Ovary (tissue), 9 donors: ENCODE measurements around the gene TPK1. TPM values are rescaled to one million over a fixed set of nuclear protein-coding genes. Genes with fewer than 3 reads are reported as not detected.
"Not testable (repeated sequence)": the region's sequence is repeated elsewhere in the genome, so short reads cannot be mapped to it uniquely, and the experiment has no call there.

Experiments used
- DNase-seq, 5 donors: peaks; one replicate each; pipeline ENCODE4 v3.0.0-alpha.2; 2019 to 2020
- H3K27ac ChIP-seq, 2 donors: fragments of 200-600 bp; one replicate each; pipeline versions ENCODE4 v1.5.1 to v1.8.0; 2019 to 2022
- H3K27me3 ChIP-seq: fragments of 200-600 bp; one replicate; pipeline ENCODE4 v1.8.0; 2022
- H3K36me3 ChIP-seq: fragments of 200-600 bp; sonication (generic); one replicate; pipeline ENCODE4 v1.5.1; 2019
- H3K4me1 ChIP-seq: one replicate; pipeline ENCODE4 v1.8.1; 2013; ENCODE audit warnings: mild to moderate bottlenecking, moderate library complexity; ENCODE audit not compliant: insufficient read depth
- H3K4me3 ChIP-seq: fragments of 200-600 bp; sonication (generic); one replicate; pipeline ENCODE4 v1.5.1; 2017
- H3K9me3 ChIP-seq, 2 donors: fragments of 200-600 bp in 1 of 2; sonication (generic) in 1 of 2; one replicate each; pipeline versions ENCODE4 v1.5.1 to v1.8.1; 2013 to 2019; ENCODE audit warnings: mild to moderate bottlenecking in 1 of 2, moderate library complexity in 1 of 2
- EP300 ChIP-seq: sonication (generic); formaldehyde crosslinking; IDR thresholded peaks from one replicate; pipeline ENCODE4 v1.6.1; 2017; ENCODE audit warnings: antibody characterized with exemption
- POLR2A ChIP-seq: fragments of 450-650 bp; IDR thresholded peaks from one replicate; pipeline ENCODE4 v1.6.1; 2017; ENCODE audit warnings: antibody characterized with exemption, mild to moderate bottlenecking, moderate library complexity
- WGBS, 3 donors: extraction: QIAGEN DNeasy Blood & Tissue Kit in 1 of 3; methylation state at CpG; one replicate each; pipeline versions ENCODE4 v1.1.5 to v1.1.7; 2013 to 2017; 5-methylcytosine and 5-hydroxymethylcytosine counted together
- intact Hi-C, 4 donors: fragments of 100-400 bp; cut with DNase I; formaldehyde crosslinking; loops; one replicate each; pipeline versions ENCODE4 v1.11.0 to v1.15.1; 2022 to 2023
- polyA plus RNA-seq, 2 donors: library from polyadenylated mRNA; stranded (reverse); fragments of 200-250 nt in 1 of 2; fragments of 350-450 nt in 1 of 2; fragmentation: Illumina TruSeq in 1 of 2; extraction: RNeasy Lipid Tissue Mini Kit (QIAGEN cat#74804) in 1 of 2; gene quantifications; one replicate each; pipeline ENCODE4 v1.2.3, GENCODE V29; 2013 to 2014
- total RNA-seq, 7 donors: library from RNA; depleted of rRNA in 2 of 7; stranded (reverse); fragments of >200 nt in 2 of 7; fragmentation: NEBNext Ultra II Directional in 3 of 7; extraction: Animal tissue kit (Norgen Biotek cat#: 25700) in 3 of 7; gene quantifications; one replicate each; pipeline versions ENCODE4 v1.1.0 to v1.2.4, GENCODE V29; 2016 to 2023
- TF ChIP-seq, protein P1 (sequence below), 3 donors: fragments of 450-650 bp in 2 of 3; fragments of 200-600 bp in 1 of 3; IDR thresholded peaks; one replicate each; pipeline versions ENCODE4 v1.5.1 to v1.8.0; 2016 to 2022; ENCODE audit warnings: antibody characterized with exemption in 3 of 3, mild to moderate bottlenecking in 1 of 3
- donor health status: DM: no; HTN: no; CAD: no; lungs with moderate emphysema.
- donor health status: DM: no; HTN: no; CAD: no.
- donor health status: Bipolar disorder and iron deficiency.
- donor health status: DM: yes; HTN: yes; CAD: no.
- donor health status: DM: no; HTN: no; CAD: no.
- donor health status: DM: yes; HTN: yes; CAD: no.

TPK1 gene
- total and polyA plus RNA-seq, 9 donors = 3.2 to 13.1 (median 4.6) TPM

DNA sequence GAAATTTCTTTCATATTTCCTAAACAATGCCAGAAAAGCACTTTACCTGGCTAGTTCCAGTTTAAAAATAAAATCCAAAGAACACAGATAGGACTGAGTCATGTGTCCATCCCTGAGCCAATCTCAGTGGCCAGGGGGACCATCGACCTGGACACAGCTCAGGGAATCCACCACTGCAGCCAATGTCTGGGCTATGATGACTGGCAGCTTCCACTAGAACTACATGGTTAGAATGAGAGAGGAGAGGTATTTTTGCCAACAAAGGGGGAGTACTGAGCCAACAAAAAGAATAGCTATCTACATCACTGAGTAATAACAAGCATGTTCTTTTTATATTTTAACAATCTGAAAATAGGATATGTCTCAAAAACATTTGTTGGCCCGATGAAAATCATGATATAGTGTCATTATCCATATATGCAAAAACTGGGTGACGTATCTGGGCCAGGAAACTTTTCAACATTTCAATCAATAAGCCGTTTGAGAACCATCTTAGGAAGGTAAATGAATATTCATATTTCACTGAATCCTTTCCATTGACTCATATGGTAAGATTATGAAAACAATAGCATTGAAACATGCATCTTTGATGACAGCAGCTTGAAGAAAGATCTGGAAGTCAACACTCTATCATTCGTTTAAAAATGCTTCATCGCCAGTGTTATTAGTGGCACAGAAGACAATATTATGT lies 104.0 kb downstream of the TPK1 start:
- no peak overlapping the region for H3K27ac ChIP-seq
- intact Hi-C loops = no loop called here
- no peaks in the 10 kb centered on the region for H3K36me3 ChIP-seq
- H3K4me1 ChIP-seq = no peaks in the 10 kb centered on the region
- WGBS, 3 donors = 90 to 92% (median 90%) methylated on average over 6 of the region's 6 CpGs
- DNase-seq = no peak
- no peak for TF ChIP-seq POLR2A
- no peak overlapping the region for H3K4me3 ChIP-seq
- H3K27me3 ChIP-seq = no peaks in the 10 kb centered on the region
- no peaks in the 10 kb centered on the region for H3K9me3 ChIP-seq

DNA sequence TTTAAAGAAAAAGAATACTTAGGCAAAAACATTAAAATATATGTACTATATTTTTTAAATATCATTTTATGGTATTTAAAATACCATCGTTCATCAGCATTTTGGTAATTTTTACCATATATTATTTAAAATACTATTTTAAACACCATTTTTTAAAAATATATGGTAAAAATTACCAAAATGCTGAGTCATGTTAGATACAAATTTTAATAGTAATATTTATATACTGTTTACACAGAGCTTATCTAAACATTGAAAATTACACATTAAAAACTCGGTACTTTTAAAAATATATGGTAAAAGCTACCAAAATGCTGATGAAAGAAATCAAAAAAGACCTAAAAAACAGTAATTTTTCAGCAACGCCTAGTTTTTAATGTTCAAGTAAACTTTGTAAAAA lies 105.6 kb downstream of the TPK1 start:
- H3K27ac ChIP-seq = no peak overlapping the region
- DNase-seq = no peak
- H3K4me1 ChIP-seq = no peaks in the 10 kb centered on the region
- H3K9me3 ChIP-seq = no peaks in the 10 kb centered on the region
- intact Hi-C loops = no loop called here
- H3K36me3 ChIP-seq = no peaks in the 10 kb centered on the region
- 82 to 87% (median 86%) methylated on average over 3 of the region's 3 CpGs for WGBS, 3 donors
- TF ChIP-seq POLR2A (no peak), EP300 (no peak)
- TF ChIP-seq, protein P1, sequence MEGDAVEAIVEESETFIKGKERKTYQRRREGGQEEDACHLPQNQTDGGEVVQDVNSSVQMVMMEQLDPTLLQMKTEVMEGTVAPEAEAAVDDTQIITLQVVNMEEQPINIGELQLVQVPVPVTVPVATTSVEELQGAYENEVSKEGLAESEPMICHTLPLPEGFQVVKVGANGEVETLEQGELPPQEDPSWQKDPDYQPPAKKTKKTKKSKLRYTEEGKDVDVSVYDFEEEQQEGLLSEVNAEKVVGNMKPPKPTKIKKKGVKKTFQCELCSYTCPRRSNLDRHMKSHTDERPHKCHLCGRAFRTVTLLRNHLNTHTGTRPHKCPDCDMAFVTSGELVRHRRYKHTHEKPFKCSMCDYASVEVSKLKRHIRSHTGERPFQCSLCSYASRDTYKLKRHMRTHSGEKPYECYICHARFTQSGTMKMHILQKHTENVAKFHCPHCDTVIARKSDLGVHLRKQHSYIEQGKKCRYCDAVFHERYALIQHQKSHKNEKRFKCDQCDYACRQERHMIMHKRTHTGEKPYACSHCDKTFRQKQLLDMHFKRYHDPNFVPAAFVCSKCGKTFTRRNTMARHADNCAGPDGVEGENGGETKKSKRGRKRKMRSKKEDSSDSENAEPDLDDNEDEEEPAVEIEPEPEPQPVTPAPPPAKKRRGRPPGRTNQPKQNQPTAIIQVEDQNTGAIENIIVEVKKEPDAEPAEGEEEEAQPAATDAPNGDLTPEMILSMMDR (IDR thresholded peaks at IDR 0.05) = no peak
- H3K4me3 ChIP-seq = no peak overlapping the region
- H3K27me3 ChIP-seq = no peaks in the 10 kb centered on the region

DNA sequence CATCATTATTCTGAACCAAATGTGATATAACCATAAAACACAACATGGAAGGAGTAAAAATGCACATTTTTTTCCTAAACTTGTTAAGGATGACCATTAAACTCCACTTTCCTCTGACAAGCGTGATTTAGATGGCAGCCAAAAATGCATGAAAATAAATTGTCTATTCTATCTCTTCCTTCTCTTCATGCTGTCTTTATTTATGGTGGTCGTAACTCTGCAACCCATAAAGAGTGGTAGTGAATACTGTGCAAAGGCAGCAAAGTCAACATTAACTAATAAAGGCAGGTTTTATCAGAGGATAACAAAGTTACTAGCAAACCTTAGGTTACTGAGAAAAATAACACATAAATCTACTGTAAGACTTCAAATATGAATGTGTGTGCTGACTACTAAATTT lies 106.6 kb downstream of the TPK1 start:
- DNase-seq = no peak
- Histone ChIP-seq H3K4me3 (no peak overlapping the region), H3K27me3 (no peaks in the 10 kb centered on the region), H3K36me3 (no peaks in the 10 kb centered on the region), H3K27ac (no peak overlapping the region), H3K4me1 (no peaks in the 10 kb centered on the region), H3K9me3 (no peaks in the 10 kb centered on the region)
- intact Hi-C loops = no loop called here
- no peak for TF ChIP-seq EP300
- no peak for TF ChIP-seq POLR2A
- TF ChIP-seq, protein P1 (IDR thresholded peaks at IDR 0.05) = no peak
- 77 to 91% (median 83%) methylated on average over 2 of the region's 2 CpGs for WGBS, 3 donors

DNA sequence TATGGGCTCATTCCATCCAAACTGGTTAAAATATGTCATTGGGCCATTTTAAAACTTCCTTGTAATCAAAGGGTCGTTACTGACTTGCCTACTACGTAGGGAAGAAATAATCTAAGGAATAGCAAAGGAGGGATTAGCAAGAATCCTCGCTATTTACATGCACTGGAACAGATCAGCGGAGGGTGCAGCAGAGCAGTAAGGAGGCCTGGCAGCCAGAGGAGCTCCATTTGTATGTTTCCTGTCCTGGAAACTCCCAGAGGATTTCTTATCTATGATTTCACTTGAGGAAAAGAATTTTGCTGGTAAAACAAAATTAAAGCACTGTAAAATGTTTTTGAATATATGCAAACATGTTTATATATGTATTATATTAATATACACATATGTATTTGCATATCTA lies 107.3 kb downstream of the TPK1 start:
- H3K27me3 ChIP-seq = no peaks in the 10 kb centered on the region
- TF ChIP-seq POLR2A (no peak), EP300 (no peak)
- intact Hi-C loops = no loop called here
- DNase-seq = no peak
- no peaks in the 10 kb centered on the region for H3K9me3 ChIP-seq
- H3K4me3 ChIP-seq = no peak overlapping the region
- H3K27ac ChIP-seq = no peak overlapping the region
- WGBS, 3 donors = 40 to 48% (median 43%) methylated on average over 4 of the region's 4 CpGs
- no peaks in the 10 kb centered on the region for H3K36me3 ChIP-seq
- H3K4me1 ChIP-seq = no peaks in the 10 kb centered on the region

DNA sequence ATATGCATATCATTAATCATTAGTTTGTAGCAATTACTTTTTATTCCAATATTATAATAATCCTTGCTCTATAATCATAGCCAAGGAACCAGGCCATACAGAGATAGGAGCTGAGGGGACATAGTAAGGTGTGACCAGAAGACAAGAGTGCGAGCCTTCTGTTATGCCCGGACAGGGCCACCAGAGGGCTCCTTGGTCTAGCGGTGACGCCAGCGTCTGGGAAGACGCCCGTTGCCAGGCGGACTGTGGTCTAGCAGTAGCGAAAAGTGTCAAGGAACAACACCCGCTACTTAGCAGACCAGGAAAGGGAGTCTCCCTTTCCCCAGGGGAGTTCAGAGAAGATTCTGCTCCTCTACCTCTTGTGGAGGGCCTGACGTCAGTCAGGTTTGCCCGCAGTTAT lies 109.0 kb downstream of the TPK1 start:
- H3K9me3 ChIP-seq, H3K27ac ChIP-seq, H3K27me3 ChIP-seq, H3K4me3 ChIP-seq, DNase-seq, intact Hi-C loops, H3K36me3 ChIP-seq, H3K4me1 ChIP-seq: not testable (repeated sequence)
- WGBS, 3 donors = 92 to 95% (median 93%) methylated on average over 12 of the region's 12 CpGs

DNA sequence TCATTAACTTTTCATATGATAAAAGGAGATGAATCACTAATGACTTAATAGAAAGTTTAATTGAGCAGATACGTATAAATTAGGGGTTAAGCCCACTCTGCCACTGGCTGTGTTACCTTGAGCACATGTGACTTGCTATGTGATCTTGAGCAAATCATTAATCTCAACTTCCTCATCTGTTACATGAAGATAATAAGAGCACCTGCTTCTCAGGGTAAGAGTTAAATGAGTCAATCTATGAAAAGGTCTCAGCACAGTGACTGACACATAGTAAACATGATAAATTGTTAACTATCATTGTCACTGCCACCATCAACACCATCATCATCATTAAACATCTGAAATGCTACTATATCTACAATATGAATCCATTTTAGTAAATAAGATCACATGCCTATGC lies 110.8 kb downstream of the TPK1 start:
- 92 to 97% (median 93%) methylated on average over 1 of the region's 1 CpG for WGBS, 3 donors
- no peak for DNase-seq
- intact Hi-C loops = no loop called here
- H3K4me3 ChIP-seq = no peak overlapping the region
- H3K27ac ChIP-seq = no peak overlapping the region
- no peaks in the 10 kb centered on the region for H3K9me3 ChIP-seq
- no peaks in the 10 kb centered on the region for H3K36me3 ChIP-seq
- no peaks in the 10 kb centered on the region for H3K27me3 ChIP-seq
- H3K4me1 ChIP-seq = no peaks in the 10 kb centered on the region
- TF ChIP-seq EP300 (no peak), POLR2A (no peak)
- TF ChIP-seq, protein P1 (IDR thresholded peaks at IDR 0.05) = no peak
